GM10248 (cell line): Measurements from ENCODE around the gene C3orf70.

Experiments used
- CTCF ChIA-PET: fragments of 300-600 bp; sonication (Branson Sonifier 250); formaldehyde crosslinking; extraction: SDS; loops from one replicate; lab custom pipeline; 2021; ENCODE audit warnings: antibody characterized with exemption; lab: Yijun Ruan, JAX
- POLR2A ChIA-PET: fragments of 350-650 bp; sonication (Branson Sonifier 250); formaldehyde crosslinking; extraction: SDS; loops from one replicate; lab custom pipeline; 2020; ENCODE audit warnings: antibody characterized with exemption; lab: Yijun Ruan, JAX
- DNase-seq: peaks from one replicate; pipeline ENCODE4 v3.0.0; 2012; ENCODE audit errors: extremely low spot score
- CTCF ChIP-seq: IDR thresholded peaks from 2 replicates; pipeline ENCODE4 v1.5.1; 2012; ENCODE audit warnings: mild to moderate bottlenecking, low read depth; ENCODE audit errors: extremely low read depth, missing control alignments, control extremely low read depth

The C3orf70 gene

GRCh38 chr3:185042312-185043050 is 110.4 kb downstream of the C3orf70 start:
- POLR2A ChIA-PET: no interaction called here
- no peak for DNase-seq
- no peak for TF ChIP-seq CTCF
- CTCF ChIA-PET: interaction anchor here (1.3 kb wide), 2 partner anchors 9 to 22 kb away, joined by 3 read pairs; no protein-coding TSS in a partner anchor

GRCh38 chr3:185041540-185041939 is 111.3 kb downstream of the C3orf70 start:
- DNase-seq: no peak
- ChIA-PET POLR2A (no interaction called here), CTCF (no interaction called here)
- TF ChIP-seq CTCF: no peak

- no peak for DNase-seq
- POLR2A ChIA-PET: no interaction called here
- TF ChIP-seq CTCF: no peak
- CTCF ChIA-PET: no interaction called here
Observed at GRCh38 chr3:185040425-185040824, 112.4 kb downstream of the C3orf70 start.

GRCh38 chr3:185037801-185038200 is 115.1 kb downstream of the C3orf70 start:
- no peak for TF ChIP-seq CTCF
- POLR2A ChIA-PET: no interaction called here
- CTCF ChIA-PET: interaction anchor here (0.9 to 1.3 kb wide), 2 partner anchors 10 to 12 kb away, joined by 3 read pairs; no protein-coding TSS in a partner anchor
- no peak for DNase-seq

DNA sequence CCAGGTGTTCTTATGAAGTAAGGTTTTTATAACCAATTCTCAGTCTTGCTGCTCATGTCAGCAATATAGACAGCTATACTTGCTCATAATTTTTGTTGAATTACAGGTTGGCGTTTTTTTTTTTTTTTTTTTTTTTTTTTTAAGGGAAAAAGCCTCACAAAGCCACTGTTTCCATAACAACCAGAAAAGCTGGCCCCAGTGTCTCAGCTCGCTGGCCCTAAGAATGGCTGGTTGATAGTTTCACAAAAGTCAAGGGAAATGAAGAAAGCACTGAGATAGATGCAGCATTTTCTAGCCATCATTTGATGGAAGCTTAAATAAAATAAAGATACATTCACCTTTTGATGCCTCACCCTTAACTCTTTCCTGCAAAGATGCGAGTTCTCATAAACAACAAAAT is 121.9 kb downstream of the C3orf70 start:
- POLR2A ChIA-PET: interaction anchor here (0.6 kb wide), 1 partner anchor 533 kb away, joined by 9 read pairs; no protein-coding TSS in a partner anchor
- TF ChIP-seq CTCF: no peak
- CTCF ChIA-PET: no interaction called here
- DNase-seq: no peak

DNA sequence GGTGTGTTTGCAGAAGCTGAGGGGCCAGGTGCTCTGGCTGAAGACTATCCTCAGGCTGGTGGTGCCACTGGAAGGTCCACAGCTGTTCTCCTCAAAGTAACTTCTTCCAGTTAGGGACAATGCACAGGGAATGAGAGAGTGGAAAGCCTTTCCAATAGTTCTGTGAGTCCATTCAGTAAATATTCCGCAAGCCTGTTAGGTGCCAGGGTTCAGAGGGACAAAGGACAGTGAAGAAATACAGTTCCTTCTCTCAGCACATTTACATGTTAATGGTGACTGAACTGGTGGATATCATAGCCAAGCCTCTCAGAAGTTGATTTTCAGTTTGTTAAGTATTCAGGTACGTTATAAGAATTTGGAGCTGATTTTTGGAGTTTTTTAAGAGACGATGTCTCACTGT is 122.5 kb downstream of the C3orf70 start:
- ChIA-PET POLR2A (interaction anchor here (0.6 kb wide), 1 partner anchor 533 kb away, joined by 9 read pairs; no protein-coding TSS in a partner anchor), CTCF (no interaction called here)
- no peak for TF ChIP-seq CTCF
- DNase-seq: no peak
